ENCODE data around the gene MTHFD1L.
A peak's percentile ranks its signal among the peaks of the same experiment; 100 is the strongest.

Gene MTHFD1L

GRCh38 chr6:150876598-150876997, 11.1 kb downstream of the MTHFD1L start:
- Histone ChIP-seq H3K4me3 (ENCODE audit: low read depth, low read length) (no peak overlapping the region), H3K4me1 (peaks cover 5% of the 10 kb centered on the region; the same call in 1 of the 2 replicates), H3K36me3 (peaks cover 18% of the 10 kb centered on the region), H3K9me3 (no peaks in the 10 kb centered on the region), H3K27me3 (no peaks in the 10 kb centered on the region)
- peak; percentile 25; the same call in 1 of the 2 replicates for TF ChIP-seq CTCF (IDR thresholded peaks at IDR 0.05; ENCODE audit: low read depth, low read length)
- peak; percentile 49 for DNase-seq

GRCh38 chr6:150877928-150878327, 12.4 kb downstream of the MTHFD1L start:
- H3K36me3 ChIP-seq: peaks cover 18% of the 10 kb centered on the region
- H3K9me3 ChIP-seq: no peaks in the 10 kb centered on the region
- TF ChIP-seq CTCF (IDR thresholded peaks at IDR 0.05; ENCODE audit: low read depth, low read length): no peak
- no peak for DNase-seq
- no peak overlapping the region for H3K4me3 ChIP-seq (ENCODE audit: low read depth, low read length)
- no peaks in the 10 kb centered on the region for H3K27me3 ChIP-seq
- H3K4me1 ChIP-seq: peaks cover 5% of the 10 kb centered on the region; the same call in 1 of the 2 replicates

DNA sequence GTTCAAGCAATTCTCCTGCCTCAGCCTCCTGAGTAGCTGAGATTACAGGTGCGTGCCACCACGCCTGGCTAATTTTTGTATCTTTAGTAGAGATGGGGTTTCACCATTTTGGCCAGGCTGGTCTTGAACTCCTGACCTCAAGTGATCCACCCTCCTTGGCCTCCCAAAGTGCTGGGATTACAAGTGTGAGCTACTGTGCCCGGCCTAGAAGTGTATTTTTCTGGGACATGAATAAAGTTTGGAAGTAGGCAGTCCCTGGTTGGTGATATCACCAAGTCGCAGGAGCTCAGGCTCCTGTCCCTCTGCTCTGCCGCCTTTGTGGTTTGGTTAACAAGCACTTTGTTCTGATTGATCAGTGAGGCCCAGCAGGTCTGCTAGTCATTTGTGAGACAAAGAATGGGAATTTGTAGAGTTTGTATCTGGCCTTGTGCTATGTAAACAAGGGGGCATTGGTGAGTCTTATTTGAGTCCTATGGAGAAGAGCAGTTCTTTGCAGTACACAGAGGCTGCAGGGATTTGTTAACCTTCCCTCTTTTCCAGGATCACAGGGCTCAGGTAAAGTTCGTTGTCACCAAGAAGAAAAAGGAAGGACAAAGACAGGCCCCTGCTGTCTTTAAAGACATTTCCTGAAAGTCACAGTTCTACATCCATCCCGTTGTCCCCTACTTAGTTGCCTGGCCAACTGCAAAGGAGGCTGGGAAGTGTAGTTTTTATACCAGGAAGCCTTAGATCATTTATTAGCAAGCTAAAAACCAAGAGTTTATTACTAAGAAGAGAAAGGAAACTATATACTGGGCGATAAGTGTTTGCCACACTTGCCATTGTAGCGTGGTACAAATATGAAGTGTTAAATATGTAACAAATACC, 13.1 kb downstream of the MTHFD1L start:
- no peak overlapping the region for H3K4me3 ChIP-seq (ENCODE audit: low read depth, low read length)
- peaks cover 5% of the 10 kb centered on the region; the same call in 1 of the 2 replicates for H3K4me1 ChIP-seq
- DNase-seq: no peak

DNA sequence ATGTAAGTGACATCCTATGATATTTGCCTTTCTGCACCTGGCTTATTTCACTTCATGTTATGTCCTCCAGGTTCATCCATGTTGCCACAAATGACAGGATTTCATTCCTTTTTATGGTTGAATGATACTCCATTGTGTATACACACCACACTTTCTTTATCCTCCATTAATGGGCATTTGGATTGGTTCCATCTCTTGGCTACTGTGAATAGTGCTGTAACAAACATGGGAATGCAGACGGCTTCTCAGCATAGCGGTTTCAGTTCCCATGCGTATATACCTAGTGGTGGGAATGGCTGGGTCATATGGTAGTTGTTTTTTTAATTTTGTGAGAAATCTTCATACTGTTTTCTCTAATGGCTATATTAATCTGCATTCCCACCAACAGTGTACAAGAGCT, 14.8 kb downstream of the MTHFD1L start:
- no peak overlapping the region for H3K4me3 ChIP-seq (ENCODE audit: low read depth, low read length)
- peaks cover 5% of the 10 kb centered on the region; the same call in 1 of the 2 replicates for H3K4me1 ChIP-seq
- H3K27me3 ChIP-seq: no peaks in the 10 kb centered on the region
- no peak for DNase-seq
- no peaks in the 10 kb centered on the region for H3K9me3 ChIP-seq
- H3K36me3 ChIP-seq: peaks cover 39% of the 10 kb centered on the region
- no peak for TF ChIP-seq CTCF (IDR thresholded peaks at IDR 0.05; ENCODE audit: low read depth, low read length)

More for the DNA sequence above, 13.1 kb downstream of the MTHFD1L start:
- TF ChIP-seq CTCF (IDR thresholded peaks at IDR 0.05; ENCODE audit: low read depth, low read length): no peak
- no peaks in the 10 kb centered on the region for H3K27me3 ChIP-seq
- H3K9me3 ChIP-seq: no peaks in the 10 kb centered on the region
- H3K36me3 ChIP-seq: peaks cover 24% of the 10 kb centered on the region

DNA sequence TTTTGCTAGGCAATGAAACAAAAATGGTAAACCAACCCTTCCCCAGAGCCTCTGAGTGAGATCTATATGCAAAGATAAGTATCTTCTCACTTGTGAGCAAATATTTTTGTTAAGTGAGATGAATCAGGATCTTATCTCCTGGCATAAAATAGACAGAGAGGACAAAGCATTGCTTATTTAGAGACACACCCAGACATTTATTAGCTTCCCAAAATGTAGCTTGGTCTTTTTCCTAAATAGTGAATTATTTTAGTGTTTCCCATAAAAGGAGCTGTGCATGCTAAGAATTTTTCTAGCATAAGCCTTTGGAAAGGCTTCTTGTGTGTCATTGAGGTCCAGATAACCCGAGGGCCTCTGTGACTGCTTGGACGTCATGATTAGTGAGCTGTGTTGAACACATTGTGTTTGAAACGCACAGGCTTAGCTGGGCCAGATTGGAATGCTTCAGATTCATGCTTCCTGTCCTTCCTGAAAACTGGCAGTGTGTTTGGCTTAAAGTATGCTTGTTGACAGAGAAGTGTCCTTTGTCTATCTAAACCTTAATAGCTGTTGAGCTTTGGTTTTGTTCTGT, 16.5 kb downstream of the MTHFD1L start:
- no peaks in the 10 kb centered on the region; the same call in 1 of the 2 replicates for H3K4me1 ChIP-seq
- peak; percentile 22 for DNase-seq
- H3K4me3 ChIP-seq (ENCODE audit: low read depth, low read length): no peak overlapping the region
- H3K27me3 ChIP-seq: no peaks in the 10 kb centered on the region
- H3K36me3 ChIP-seq: peaks cover 49% of the 10 kb centered on the region
- no peaks in the 10 kb centered on the region for H3K9me3 ChIP-seq
- no peak for TF ChIP-seq CTCF (IDR thresholded peaks at IDR 0.05; ENCODE audit: low read depth, low read length)

DNA sequence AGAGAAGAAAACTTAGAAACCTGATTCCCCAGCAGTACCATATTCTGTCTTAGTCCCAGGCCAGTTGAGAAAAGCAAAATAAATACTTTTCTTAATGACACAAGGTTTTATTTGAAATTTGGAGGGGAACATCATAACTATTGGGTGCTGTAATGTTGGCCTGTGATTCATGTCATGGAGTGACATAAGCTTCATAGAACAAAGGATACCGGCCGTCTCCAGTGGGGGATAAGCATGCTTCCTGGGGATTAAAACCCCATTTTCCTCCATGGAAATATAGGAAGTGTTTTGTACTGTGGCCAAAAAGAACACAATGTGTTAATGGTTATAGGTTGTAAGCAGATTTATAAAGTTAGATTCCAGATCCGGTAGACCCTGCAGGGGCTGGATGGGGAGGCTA, 18.0 kb downstream of the MTHFD1L start:
- Histone ChIP-seq H3K9me3 (no peaks in the 10 kb centered on the region), H3K4me3 (ENCODE audit: low read depth, low read length) (no peak overlapping the region), H3K27me3 (no peaks in the 10 kb centered on the region), H3K36me3 (peaks cover 57% of the 10 kb centered on the region), H3K4me1 (no peaks in the 10 kb centered on the region)
- DNase-seq: no peak
- no peak for TF ChIP-seq CTCF (IDR thresholded peaks at IDR 0.05; ENCODE audit: low read depth, low read length)
